ENCODE measurements around the gene DEAF1.

Gene DEAF1

DNA sequence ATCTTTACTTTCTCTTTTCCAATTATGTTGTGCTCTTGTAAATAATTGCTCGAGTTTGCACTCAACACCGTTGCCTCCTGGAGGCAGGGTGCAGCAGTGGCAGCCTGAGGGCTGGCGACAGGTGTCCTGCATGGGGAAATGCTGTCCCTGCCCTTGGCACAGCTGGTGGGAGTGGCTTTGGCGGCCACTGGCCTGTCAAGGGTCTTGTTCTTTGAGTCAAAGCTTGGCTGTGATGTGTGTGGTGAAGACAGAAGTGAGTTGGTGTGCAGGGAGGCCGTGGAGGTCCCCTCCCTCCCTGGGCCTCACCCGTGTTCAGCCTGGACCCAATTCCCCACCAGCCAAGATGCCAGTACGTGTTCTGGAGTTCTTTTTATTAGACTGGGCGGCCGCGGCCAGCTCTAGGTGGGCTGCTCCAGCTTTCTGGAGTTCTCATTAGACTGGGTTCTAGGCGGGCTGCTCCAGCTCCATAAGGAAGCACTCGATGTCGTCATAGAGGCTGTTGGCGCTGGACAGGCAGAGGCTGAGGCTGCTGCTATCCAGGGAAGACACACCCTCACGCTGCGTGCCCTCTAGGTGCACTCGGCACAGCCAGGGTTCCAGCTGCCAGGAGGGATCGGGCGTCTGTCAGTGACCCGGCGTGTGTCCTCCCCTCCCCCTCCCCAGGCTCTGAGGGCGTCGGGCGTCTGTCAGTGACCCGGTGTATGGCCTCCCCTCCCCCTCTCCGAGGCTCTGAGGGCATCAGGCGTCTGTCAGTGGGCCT, 82.6 kb downstream of the DEAF1 start:
- DNase-seq (ENCODE audit: low spot score), result no peak

- no peak for DNase-seq (ENCODE audit: low spot score)
Measured at GRCh38 chr11:611001-611996, 83.7 kb downstream of the DEAF1 start.

DNA sequence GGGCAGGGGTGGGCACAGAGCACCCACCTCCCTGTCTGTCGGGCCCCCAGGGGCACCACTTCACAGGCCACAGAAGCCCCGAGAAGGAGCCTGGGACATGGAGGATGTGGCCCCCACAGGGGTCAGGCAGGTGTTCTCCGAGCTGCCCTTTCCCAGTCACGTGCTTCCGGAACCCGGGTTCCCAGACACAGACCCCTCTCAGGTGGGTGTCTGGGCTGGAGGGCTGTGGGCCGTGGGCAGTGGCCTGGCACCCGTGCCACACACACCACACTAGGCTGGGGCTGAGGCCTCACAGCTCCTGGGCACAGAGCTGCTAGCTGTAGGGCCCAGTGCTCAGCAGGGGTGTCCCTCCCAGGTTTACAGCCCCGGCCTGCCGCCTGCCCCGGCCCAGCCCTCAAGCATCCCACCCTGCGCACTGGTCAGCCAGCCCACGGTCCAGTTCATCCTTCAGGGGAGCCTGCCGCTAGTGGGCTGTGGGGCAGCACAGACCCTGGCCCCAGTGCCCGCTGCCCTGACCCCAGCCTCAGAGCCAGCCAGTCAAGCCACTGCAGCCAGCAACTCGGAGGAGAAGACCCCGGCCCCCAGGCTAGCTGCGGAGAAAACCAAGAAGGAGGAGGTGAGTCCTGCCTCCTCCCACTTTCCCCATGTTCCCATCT, 84.7 kb downstream of the DEAF1 start:
- no peak for DNase-seq (ENCODE audit: low spot score)

- no peak for DNase-seq (ENCODE audit: low spot score)
Measured at GRCh38 chr11:609341-609811, 85.6 kb downstream of the DEAF1 start.

DNA sequence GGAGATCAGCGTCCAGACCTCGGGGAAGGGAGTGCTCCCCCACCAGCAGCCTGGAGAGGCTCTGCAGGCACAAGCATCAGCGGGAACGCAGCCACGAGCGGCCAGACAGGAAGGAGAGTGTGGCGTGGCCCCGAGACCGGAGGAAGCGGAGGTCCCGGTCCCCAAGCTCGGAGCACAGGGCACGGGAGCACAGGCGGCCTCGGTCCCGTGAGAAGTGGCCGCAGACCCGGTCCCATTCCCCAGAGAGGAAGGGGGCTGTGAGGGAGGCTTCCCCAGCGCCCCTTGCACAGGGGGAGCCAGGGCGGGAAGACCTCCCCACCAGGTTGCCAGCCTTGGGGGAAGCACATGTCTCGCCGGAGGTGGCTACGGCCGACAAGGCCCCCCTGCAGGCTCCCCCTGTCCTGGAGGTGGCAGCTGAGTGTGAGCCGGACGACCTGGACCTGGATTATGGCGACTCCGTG, 86.2 kb downstream of the DEAF1 start:
- no peak for DNase-seq (ENCODE audit: low spot score)

GRCh38 chr11:607971-608659, 86.9 kb downstream of the DEAF1 start:
- DNase-seq (ENCODE audit: low spot score), result no peak

- DNase-seq (ENCODE audit: low spot score), result no peak
Measured at GRCh38 chr11:607020-607780, 87.8 kb downstream of the DEAF1 start.

DNA sequence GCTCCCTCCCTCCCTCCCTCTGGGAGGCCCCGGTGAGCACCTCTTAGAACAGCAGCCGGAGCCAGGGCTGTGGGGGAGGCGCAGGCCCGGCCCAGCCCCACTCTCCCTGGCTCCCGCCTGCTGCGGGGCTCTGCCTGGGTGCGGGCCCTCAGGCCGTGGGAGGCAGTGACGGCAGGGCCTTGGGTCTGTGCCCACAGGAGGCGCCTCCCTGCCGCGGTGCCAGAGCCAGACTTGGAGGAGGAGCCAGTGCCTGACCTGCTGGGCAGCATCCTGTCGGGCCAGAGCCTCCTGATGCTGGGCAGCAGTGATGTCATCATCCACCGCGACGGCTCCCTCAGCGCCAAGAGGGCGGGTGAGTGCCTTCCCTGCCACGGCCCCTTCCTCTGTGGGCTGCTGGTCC, 88.8 kb downstream of the DEAF1 start:
- DNase-seq (ENCODE audit: low spot score), result no peak

GRCh38 chr11:605286-606129, 89.5 kb downstream of the DEAF1 start:
- DNase-seq (ENCODE audit: low spot score), result no peak

DNA sequence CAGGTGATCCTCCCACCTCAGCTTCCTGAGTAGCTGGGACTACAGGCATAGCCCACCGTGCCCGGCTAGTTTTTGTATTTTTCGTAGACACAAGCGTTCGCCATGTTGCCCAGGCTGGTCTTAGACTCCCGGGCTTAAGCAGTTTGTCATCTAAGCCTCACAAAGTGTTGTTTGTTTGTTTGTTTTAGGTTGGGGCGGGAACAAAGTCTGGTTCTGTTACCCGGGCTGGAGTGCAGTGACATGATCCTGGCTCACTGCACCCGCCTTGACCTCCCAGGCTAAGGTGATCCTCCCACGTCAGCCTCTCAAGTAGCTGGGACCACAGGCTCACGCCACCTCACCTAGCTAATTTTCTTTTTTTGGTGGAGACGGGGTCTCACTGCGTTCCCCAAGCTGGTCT, 91.9 kb downstream of the DEAF1 start:
- DNase-seq (ENCODE audit: low spot score), result no peak

GRCh38 chr11:601573-602245, 93.3 kb downstream of the DEAF1 start:
- DNase-seq (ENCODE audit: low spot score), result no peak

DNA sequence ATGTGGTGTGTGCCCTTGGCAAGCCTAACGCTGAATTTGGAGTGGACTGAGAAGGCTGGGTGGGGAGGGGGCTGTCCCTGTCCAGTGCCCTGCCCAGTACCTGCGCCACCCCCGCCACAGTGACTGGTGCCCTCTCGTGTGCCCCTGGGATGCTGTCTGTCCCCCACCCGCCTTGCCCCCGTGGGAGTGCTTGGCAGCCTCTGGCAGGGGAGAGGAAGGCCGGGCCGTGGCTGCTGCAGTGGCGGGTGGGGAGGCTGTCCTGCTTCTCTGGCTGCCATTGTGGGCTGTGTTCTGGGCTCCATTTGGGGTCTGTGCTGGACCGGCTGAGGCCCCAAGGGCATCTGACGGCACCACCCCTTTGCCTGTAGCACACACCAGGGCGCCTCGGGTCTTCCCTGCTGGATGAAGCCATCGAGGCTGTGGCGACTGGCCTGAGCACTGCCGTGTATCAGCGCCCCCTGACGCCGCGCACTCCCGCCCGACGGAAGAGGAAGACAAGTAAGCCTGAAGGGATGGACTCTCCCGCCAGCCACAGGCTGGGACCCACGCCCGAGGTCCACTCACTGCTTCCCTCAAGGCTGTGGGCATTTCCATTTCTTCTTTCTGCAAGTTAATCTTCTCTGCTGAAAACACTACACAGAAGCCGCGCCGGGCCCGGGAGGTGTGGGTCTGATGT, 96.9 kb downstream of the DEAF1 start:
- no peak for DNase-seq (ENCODE audit: low spot score)

GRCh38 chr11:597166-597725, 97.8 kb downstream of the DEAF1 start:
- no peak for DNase-seq (ENCODE audit: low spot score)

DNA sequence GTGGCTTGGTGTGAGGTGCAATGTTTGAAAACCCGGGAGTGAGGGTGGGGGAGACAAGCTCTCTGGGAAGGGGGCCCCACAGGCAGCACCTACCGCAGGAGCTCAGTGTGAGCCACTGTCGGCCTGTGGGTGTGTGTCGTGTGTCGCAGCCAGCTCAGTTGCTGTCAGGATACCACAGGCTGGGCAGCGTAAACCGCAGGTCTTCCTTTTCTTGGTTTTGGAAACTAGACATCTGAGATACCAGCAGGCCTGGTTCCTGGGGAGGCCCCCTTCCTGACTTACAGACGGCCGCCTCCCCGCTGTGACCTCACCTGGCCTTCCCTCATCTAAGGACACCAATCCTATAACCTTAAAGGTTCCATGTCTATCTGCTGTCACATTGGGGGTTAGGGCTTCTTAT, 98.6 kb downstream of the DEAF1 start:
- DNase-seq (ENCODE audit: low spot score), result no peak

DNA sequence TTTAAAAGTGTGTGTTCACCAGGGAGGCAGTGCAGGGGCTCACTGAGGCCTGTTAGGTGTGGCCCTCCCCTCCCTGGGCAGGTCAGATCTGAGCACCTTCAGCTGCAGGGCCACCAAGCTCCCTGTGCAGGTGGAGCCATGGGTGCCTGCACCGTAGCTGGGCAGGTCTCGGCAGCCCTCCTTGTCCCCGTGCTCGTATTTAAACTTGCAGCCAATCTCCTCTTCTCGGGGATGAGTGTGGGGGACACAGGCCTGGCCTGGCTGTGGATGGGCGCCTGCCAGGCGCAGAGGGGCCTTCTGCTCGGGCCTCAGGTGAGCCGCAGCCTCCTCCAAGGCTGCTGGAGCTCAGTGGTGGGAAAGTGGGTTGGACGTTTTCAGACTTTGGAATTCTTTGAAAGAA, 99.6 kb downstream of the DEAF1 start:
- no peak for DNase-seq (ENCODE audit: low spot score)
